Mucosa of stomach (tissue), 1 donor: Measurements from ENCODE around the gene ZFYVE19.
"Not testable (repeated sequence)": the region's sequence is repeated elsewhere in the genome, so short reads cannot be mapped to it uniquely, and the experiment has no call there.

Experiments
- H3K27me3 ChIP-seq: one replicate; pipeline ENCODE4 v1.7.0; 2013; ENCODE audit warnings: mild to moderate bottlenecking, low read length; ENCODE audit not compliant: control insufficient read depth, insufficient read depth
- H3K36me3 ChIP-seq: one replicate; pipeline ENCODE4 v1.7.0; 2013; ENCODE audit warnings: low read length; ENCODE audit not compliant: control insufficient read depth, insufficient read depth
- H3K4me1 ChIP-seq: one replicate; pipeline ENCODE4 v1.7.0; 2013; ENCODE audit warnings: mild to moderate bottlenecking, low read length; ENCODE audit not compliant: control insufficient read depth, insufficient read depth
- H3K4me3 ChIP-seq: one replicate; pipeline ENCODE4 v1.7.0; 2013; ENCODE audit warnings: low read length
- H3K9ac ChIP-seq: one replicate; pipeline ENCODE4 v1.7.0; 2013; ENCODE audit warnings: mild to moderate bottlenecking, low read length, moderate library complexity
- H3K9me3 ChIP-seq: one replicate; pipeline ENCODE4 v1.7.0; 2013; ENCODE audit warnings: mild to moderate bottlenecking, low read length, moderate library complexity; ENCODE audit not compliant: control insufficient read depth
- donor health status: Pancreatic carcinoma.

The ZFYVE19 gene

GRCh38 chr15:40859206-40859851 lies 52.4 kb downstream of the ZFYVE19 start:
- peak overlapping the region; percentile 44 for H3K9ac ChIP-seq

GRCh38 chr15:40861147-40861546 lies 54.3 kb downstream of the ZFYVE19 start:
- H3K4me3 ChIP-seq, result not testable (repeated sequence)

More at GRCh38 chr15:40859206-40859851, 52.4 kb downstream of the ZFYVE19 start:
- H3K36me3 ChIP-seq, result peaks cover 15% of the 10 kb centered on the region
- peaks cover 60% of the 10 kb centered on the region for H3K4me1 ChIP-seq
- H3K4me3 ChIP-seq, result no peak overlapping the region
- H3K27me3 ChIP-seq, result no peaks in the 10 kb centered on the region
- H3K9me3 ChIP-seq, result no peaks in the 10 kb centered on the region

DNA sequence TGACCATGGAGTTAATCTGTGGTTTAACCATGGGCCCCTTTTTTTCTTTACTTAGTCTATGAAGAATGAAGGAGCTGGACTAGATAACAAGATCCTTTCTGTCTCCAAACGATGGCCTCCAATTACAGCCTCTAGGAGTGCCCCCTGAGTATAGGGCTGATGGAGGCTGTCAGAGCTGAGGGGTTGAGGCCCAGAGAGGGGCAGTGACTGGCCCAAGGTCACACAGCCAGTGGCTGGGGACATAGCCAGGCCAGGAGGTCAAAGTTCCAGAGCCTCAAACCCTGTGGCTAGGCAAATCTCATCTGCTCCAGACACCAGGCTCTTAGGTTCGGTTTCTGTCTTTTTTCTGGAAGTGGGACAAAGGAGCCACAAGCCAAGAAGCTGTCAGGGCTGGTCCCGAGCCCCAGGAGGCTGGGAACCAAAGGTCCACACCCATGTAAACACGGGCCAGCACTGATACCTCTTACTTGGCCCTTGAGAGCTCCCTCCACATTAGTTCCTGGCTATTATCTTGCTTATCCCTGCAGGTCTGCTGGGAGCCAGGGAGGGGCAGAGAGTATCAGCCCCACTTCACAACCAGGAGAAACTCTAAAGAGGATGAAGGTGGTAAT lies 56.9 kb downstream of the ZFYVE19 start:
- peaks cover 58% of the 10 kb centered on the region for H3K4me1 ChIP-seq
- H3K27me3 ChIP-seq, result no peaks in the 10 kb centered on the region
- no peaks in the 10 kb centered on the region for H3K9me3 ChIP-seq
- no peak overlapping the region for H3K4me3 ChIP-seq
- no peaks in the 10 kb centered on the region for H3K36me3 ChIP-seq
- peak overlapping the region; percentile 61 for H3K9ac ChIP-seq

More at GRCh38 chr15:40861147-40861546, 54.3 kb downstream of the ZFYVE19 start:
- Histone ChIP-seq H3K4me1 (peaks cover 75% of the 10 kb centered on the region), H3K36me3 (peaks cover 14% of the 10 kb centered on the region)
- not testable (repeated sequence) for H3K27me3 ChIP-seq, H3K9ac ChIP-seq, H3K9me3 ChIP-seq
